C4-2B (cell line): Measurements from ENCODE around the gene NOL8.

Experiments used
- H3K27ac ChIP-seq: fragments of 450-650 bp; 2 replicates; pipeline ENCODE4 v1.5.1; 2017
- CTCF ChIP-seq: fragments of 450-650 bp; conservative IDR thresholded peaks from 2 replicates; pipeline ENCODE4 v1.5.1; 2017; ENCODE audit warnings: mild to moderate bottlenecking
- ZFX ChIP-seq: fragments of 450-650 bp; IDR thresholded peaks from 2 replicates; pipeline ENCODE4 v1.6.1; 2017

NOL8 gene

DNA sequence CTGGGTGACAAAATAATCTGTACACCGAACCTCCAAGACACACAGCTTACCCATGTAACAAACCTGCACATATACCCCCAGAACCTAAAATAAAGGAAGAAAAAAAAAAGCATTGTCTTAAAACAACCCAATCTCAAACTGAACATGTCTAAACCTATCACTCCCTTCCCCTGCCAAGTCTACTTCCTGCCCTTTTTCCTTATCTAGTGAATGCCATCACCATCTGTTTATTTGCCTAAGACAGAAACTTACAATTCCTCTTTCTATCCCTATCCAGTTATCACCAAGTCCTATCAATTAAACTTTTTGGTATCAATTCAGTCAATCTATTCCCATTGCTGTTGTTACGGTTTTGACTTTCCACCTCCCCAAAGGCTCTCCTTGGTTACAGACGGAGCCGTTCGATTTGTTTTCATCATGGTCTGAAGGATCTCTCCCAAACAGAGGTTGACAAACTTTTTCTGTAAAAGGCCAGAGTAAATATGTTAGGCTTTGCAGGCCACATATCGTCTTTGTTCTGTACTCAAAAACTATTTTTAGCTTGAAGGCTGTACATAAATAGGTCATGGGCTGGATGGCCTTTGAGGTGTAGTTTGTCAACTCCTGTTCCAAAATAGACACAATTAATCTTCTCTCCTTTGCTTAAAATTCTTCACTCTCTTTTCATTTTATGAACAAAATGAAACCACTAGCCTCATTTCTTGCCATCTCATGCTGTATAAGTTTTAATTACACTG, 12.1 kb downstream of the NOL8 start:
- H3K27ac ChIP-seq = no peak overlapping the region
- no peak for TF ChIP-seq CTCF
- TF ChIP-seq ZFX = no peak

DNA sequence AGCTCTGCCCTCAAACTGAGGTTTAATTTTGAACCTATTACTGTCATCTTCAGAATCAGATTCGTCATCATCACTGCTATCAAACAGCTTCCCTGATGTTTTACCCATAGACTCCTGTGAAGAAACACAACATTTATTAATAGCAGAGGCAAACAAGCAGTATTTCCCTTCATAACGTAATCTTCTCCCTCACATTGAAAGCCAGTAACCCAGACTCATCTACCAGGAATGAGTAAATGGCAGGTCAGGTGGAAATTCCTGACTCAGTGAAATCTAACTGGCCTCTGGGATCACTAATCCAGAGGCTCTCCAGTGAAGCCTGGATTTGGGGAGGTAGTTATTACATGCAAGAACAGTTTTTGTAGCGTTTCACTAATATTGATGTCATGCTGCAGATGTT, 14.6 kb downstream of the NOL8 start:
- H3K27ac ChIP-seq = no peak overlapping the region
- TF ChIP-seq CTCF (no peak), ZFX (no peak)

DNA sequence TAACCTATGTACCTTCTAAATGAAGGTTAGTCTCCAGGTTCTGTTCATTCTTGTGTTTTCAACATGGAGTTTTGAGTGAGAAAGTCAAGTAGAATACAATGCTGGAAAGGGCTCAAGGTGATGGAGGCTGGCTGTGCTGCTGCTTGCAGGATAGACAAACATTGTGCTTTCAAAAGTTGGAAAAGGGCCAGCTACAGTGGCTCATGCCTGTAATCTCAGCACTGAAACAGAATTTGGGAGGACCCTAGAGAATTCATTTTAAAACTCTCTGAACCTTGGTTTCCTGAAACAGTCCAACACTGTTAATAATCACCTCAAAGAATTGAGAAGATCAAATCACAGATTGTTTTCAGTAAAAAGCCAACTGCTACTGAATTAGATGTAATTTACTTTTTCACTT, 16.3 kb downstream of the NOL8 start:
- H3K27ac ChIP-seq = no peak overlapping the region
- TF ChIP-seq CTCF (no peak), ZFX (no peak)

- no peak overlapping the region for H3K27ac ChIP-seq
These were observed 24.2 kb downstream of the NOL8 start for GRCh38 chr9:92300936-92301335.

GRCh38 chr9:92299116-92299515, 26.0 kb downstream of the NOL8 start:
- TF ChIP-seq CTCF (no peak), ZFX (no peak)
- H3K27ac ChIP-seq = no peak overlapping the region; the same call in 1 of the 2 replicates

More at GRCh38 chr9:92300936-92301335, 24.2 kb downstream of the NOL8 start:
- no peak for TF ChIP-seq ZFX
- no peak for TF ChIP-seq CTCF

DNA sequence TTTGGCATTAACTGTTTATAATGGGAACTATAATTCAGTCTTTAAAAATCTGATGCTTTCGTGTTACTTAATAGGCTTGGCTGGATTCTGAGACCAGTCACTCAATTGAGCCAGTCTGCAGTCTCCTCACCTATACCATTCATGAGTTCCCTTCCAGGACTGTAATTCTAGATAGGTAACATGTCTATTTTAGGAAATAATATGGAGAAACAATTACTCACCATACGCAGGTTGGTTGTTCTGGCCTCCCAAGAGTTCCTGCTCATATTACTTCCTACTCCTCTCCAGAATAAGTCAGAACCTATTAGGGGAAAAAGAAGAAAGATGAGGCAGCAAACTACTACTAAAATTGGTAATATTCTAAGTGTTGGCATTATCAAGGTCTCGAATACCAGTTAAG, 27.1 kb downstream of the NOL8 start:
- no peak for TF ChIP-seq CTCF
- no peak for TF ChIP-seq ZFX
- no peak overlapping the region for H3K27ac ChIP-seq

DNA sequence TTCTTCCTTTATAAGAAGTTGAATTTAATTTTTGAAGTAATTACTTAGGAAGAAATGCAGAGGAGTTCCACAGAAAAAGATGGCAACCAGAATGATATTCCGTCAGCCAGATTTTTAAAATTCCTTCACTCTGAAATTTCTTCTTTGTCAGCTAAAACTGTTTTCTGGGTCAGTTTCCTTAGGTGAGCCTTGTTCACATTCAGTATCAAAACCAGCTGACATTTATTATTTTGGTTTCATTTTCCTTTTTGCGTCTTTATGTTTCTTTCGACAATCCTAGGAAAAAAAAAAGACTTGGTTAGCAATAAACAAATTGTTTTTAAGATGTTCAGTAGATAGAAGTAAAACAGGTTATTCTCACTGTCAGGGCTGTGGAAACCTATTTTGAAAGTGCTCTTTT, 27.5 kb downstream of the NOL8 start:
- TF ChIP-seq ZFX (no peak), CTCF (no peak)
- H3K27ac ChIP-seq = no peak overlapping the region
